HG02943 (cell line): Measurements from ENCODE around the gene COG5.
"Not testable (repeated sequence)": the region's sequence is repeated elsewhere in the genome, so short reads cannot be mapped to it uniquely, and the experiment has no call there.

Source experiments
- ATAC-seq: cut with Tn5 transposase; IDR thresholded peaks from one replicate; pipeline ENCODE4 v1.9.1; 2021; ENCODE audit warnings: mild to moderate bottlenecking, low read depth, moderate library complexity; ENCODE audit not compliant: unreplicated experiment

COG5 gene

GRCh38 chr7:107236862-107237261 is 326.9 kb downstream of the COG5 start:
- no peak for ATAC-seq

GRCh38 chr7:107234436-107234835 is 329.3 kb downstream of the COG5 start:
- no peak for ATAC-seq

GRCh38 chr7:107233981-107234380 is 329.7 kb downstream of the COG5 start:
- no peak for ATAC-seq

- ATAC-seq, result no peak
Observed at GRCh38 chr7:107233174-107233573, 330.5 kb downstream of the COG5 start.

GRCh38 chr7:107232568-107233090 is 331.1 kb downstream of the COG5 start:
- ATAC-seq, result no peak

- ATAC-seq, result no peak
Observed at GRCh38 chr7:107230334-107230733, 333.4 kb downstream of the COG5 start.

- ATAC-seq, result no peak
Observed at GRCh38 chr7:107228291-107228690, 335.4 kb downstream of the COG5 start.

GRCh38 chr7:107224374-107225223 is 339.1 kb downstream of the COG5 start:
- no peak for ATAC-seq

GRCh38 chr7:107220806-107221205 is 342.9 kb downstream of the COG5 start:
- ATAC-seq, result not testable (repeated sequence)

- ATAC-seq, result no peak
Observed at GRCh38 chr7:107220356-107220755, 343.4 kb downstream of the COG5 start.

GRCh38 chr7:107219563-107220244 is 344.0 kb downstream of the COG5 start:
- ATAC-seq, result no peak

- ATAC-seq, result no peak
Observed at GRCh38 chr7:107213945-107214344, 349.8 kb downstream of the COG5 start.

GRCh38 chr7:107213193-107213788 is 350.4 kb downstream of the COG5 start:
- no peak for ATAC-seq

GRCh38 chr7:107212725-107213124 is 351.0 kb downstream of the COG5 start:
- ATAC-seq, result no peak

GRCh38 chr7:107210400-107210799 is 353.3 kb downstream of the COG5 start:
- ATAC-seq, result no peak

- no peak for ATAC-seq
Observed at GRCh38 chr7:107209565-107209964, 354.2 kb downstream of the COG5 start.

- no peak for ATAC-seq
Observed at GRCh38 chr7:107208563-107208962, 355.2 kb downstream of the COG5 start.

GRCh38 chr7:107208024-107208521 is 355.6 kb downstream of the COG5 start:
- no peak for ATAC-seq

- ATAC-seq, result no peak
Observed at GRCh38 chr7:107207459-107207858, 356.3 kb downstream of the COG5 start.

- ATAC-seq, result no peak
Observed at GRCh38 chr7:107206706-107207105, 357.0 kb downstream of the COG5 start.

GRCh38 chr7:107206136-107206535 is 357.6 kb downstream of the COG5 start:
- ATAC-seq, result no peak
